SK-N-MC (cell line): Measurements from ENCODE around the gene GRIP2.

Experiments used
- EZH2 ChIP-seq: fragments of 200-600 bp; sonication (generic); IDR thresholded peaks from one replicate; pipeline ENCODE4 v1.6.1; 2017; ENCODE audit warnings: antibody characterized with exemption
- FOXP2 ChIP-seq: optimal IDR thresholded peaks from 2 replicates; pipeline ENCODE3; 2011; ENCODE audit warnings: mild to moderate bottlenecking, moderate library complexity; ENCODE audit not compliant: insufficient read depth; ENCODE audit errors: extremely low read length, control extremely low read depth
- POLR2AphosphoS5 ChIP-seq: IDR thresholded peaks from 2 replicates; pipeline ENCODE4 v1.6.1; 2012; ENCODE audit warnings: mild to moderate bottlenecking, low read depth, low read length, borderline replicate concordance

DNA sequence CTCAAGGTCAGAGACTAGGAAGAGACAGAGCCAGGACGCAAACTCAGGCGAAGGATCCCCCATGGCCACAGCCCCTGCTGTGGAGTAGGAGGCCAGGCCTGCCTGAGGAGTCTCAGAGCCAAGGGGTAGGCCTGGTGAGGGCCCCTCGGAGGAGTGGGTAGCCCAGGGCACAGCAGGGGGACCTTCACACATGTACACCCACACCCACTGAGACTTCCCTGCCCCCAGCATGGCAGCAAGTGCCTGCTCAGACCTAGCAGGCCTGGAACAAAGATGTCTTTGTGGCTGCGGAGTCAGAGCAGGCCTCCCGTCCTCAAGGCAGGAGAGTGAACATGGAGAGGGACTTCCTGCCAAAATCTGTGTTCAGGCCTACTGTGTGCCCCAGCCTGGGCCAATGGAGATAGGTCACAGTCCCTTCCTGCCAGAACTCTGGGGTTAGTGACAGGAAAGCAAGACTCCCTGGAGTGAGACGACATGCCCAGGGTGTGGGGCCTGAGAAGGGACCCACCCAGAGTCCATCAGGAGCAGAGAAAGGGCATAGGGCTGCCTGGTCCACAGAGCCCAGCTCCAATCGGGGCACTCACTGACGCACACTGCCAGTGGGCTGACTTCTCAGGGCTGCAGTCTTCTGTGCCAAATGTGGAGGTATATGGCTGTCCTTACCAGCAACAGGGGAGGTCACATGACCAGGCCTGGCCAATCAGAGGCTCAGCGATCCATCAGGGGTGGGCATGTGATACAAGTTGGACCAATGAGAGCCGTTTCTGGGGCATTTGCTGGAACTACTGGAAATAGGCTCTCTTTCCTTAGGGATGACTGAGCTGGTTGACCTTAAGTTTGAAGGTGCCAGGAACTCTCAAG lies 2.3 kb downstream of the GRIP2 start:
- TF ChIP-seq EZH2 (no peak), POLR2AphosphoS5 (no peak), FOXP2 (no peak)
